ENCODE data around the gene C20orf96.

- TF ChIP-seq CTCF (IDR thresholded peaks at IDR 0.05), result no peak
- TF ChIP-seq POLR2A (IDR thresholded peaks at IDR 0.05), result no peak
Measured at GRCh38 chr20:242905-243304, 47.6 kb downstream of the C20orf96 start.

Measured in uterus (tissue), 2 donors.